ENCODE results near the gene STIM1.

The STIM1 gene

GRCh38 chr11:3952715-3953114 lies 97.3 kb downstream of the STIM1 start:
- no peak for DNase-seq (ENCODE audit: low read depth in 2 of 2)

GRCh38 chr11:3953327-3953726 lies 97.9 kb downstream of the STIM1 start:
- DNase-seq (ENCODE audit: low read depth in 2 of 2): no peak

GRCh38 chr11:3954448-3955298 lies 99.2 kb downstream of the STIM1 start:
- no peak for DNase-seq (ENCODE audit: low read depth in 2 of 2)

- no peak for DNase-seq (ENCODE audit: low read depth in 2 of 2)
Observed at GRCh38 chr11:3955299-3955665, 99.8 kb downstream of the STIM1 start.

- no peak for DNase-seq (ENCODE audit: low read depth in 2 of 2)
Observed at GRCh38 chr11:3956038-3956437, 100.6 kb downstream of the STIM1 start.

GRCh38 chr11:3956748-3957147 lies 101.3 kb downstream of the STIM1 start:
- no peak for DNase-seq (ENCODE audit: low read depth in 2 of 2)

- DNase-seq (ENCODE audit: low read depth in 2 of 2): no peak
Observed at GRCh38 chr11:3957437-3957836, 102.0 kb downstream of the STIM1 start.

GRCh38 chr11:3958281-3958680 lies 102.8 kb downstream of the STIM1 start:
- DNase-seq (ENCODE audit: low read depth in 2 of 2): no peak

- DNase-seq (ENCODE audit: low read depth in 2 of 2): no peak
Observed at GRCh38 chr11:3959015-3959902, 103.8 kb downstream of the STIM1 start.

- no peak for DNase-seq (ENCODE audit: low read depth in 2 of 2)
Observed at GRCh38 chr11:3959903-3960265, 104.4 kb downstream of the STIM1 start.

- DNase-seq (ENCODE audit: low read depth in 2 of 2): no peak
Observed at GRCh38 chr11:3962406-3962840, 107.0 kb downstream of the STIM1 start.

GRCh38 chr11:3964056-3964455 lies 108.6 kb downstream of the STIM1 start:
- no peak for DNase-seq (ENCODE audit: low read depth in 2 of 2)

- DNase-seq (ENCODE audit: low read depth in 2 of 2): no peak
Observed at GRCh38 chr11:3964935-3965604, 109.6 kb downstream of the STIM1 start.

GRCh38 chr11:3967695-3968094 lies 112.2 kb downstream of the STIM1 start:
- no peak for DNase-seq (ENCODE audit: low read depth in 2 of 2)

GRCh38 chr11:3969200-3969599 lies 113.7 kb downstream of the STIM1 start:
- no peak for DNase-seq (ENCODE audit: low read depth in 2 of 2)

GRCh38 chr11:3969613-3970012 lies 114.1 kb downstream of the STIM1 start:
- no peak for DNase-seq (ENCODE audit: low read depth in 2 of 2)

- DNase-seq (ENCODE audit: low read depth in 2 of 2): no peak
Observed at GRCh38 chr11:3970108-3970507, 114.6 kb downstream of the STIM1 start.

- DNase-seq (ENCODE audit: low read depth in 2 of 2): no peak
Observed at GRCh38 chr11:3971756-3972404, 116.4 kb downstream of the STIM1 start.

GRCh38 chr11:3972431-3972830 lies 117.0 kb downstream of the STIM1 start:
- no peak for DNase-seq (ENCODE audit: low read depth in 2 of 2)

- DNase-seq (ENCODE audit: low read depth in 2 of 2): no peak
Observed at GRCh38 chr11:3977078-3977477, 121.6 kb downstream of the STIM1 start.

- no peak for DNase-seq (ENCODE audit: low read depth in 2 of 2)
Observed at GRCh38 chr11:3981084-3981633, 125.7 kb downstream of the STIM1 start.

GRCh38 chr11:3982431-3982830 lies 127.0 kb downstream of the STIM1 start:
- no peak for DNase-seq (ENCODE audit: low read depth in 2 of 2)
